Measurements from ENCODE around the gene CBR3.
"Not testable (repeated sequence)": the region's sequence is repeated elsewhere in the genome, so short reads cannot be mapped to it uniquely, and the experiment has no call there.

Gene CBR3

DNA sequence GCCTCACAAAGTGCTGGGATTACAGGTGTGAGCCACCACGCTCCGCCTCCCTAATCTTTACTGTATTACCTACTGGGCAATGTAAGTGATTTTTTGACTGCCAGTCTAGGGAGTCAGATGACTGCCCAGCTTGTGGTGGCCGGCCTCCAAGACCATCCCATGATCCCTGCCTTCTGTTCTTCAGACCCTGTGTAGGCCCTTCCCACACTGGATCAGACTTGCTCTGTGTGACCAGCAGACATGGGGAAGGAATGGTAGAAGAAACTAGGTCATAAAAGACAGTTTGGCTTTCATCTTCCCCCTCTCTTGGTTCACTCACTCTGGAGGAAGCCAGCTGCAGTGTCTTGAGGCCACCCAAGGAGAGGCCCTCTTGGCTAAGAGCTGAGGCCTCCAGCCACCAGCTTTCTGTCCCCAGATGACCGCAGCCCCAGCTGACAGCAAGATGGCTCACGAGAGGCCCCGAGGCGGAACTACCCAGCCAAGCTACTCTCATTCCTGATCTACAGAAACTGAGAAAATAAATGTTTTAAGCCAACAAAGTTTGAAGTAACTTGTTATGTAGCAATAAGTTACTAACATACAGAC lies 14.5 kb upstream of the CBR3 start:
- no peak for DNase-seq

DNA sequence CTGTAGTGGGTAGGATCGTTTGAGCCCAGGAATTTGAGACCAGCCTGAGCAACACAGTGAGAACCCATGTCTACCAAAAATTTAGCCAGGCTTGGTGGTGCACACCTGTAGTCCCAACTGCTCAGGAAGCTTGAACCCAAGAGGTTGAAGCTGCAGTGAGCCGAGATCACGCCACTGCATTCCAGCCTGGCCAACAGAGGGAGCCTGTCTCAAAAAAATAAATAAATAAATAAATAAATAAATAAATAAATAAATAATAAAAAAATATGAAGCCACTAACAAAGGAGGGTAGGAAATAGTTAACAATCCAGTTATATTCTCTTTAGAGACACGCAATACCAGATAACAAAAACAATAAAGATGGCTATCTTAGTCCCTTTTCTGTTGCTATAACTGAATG lies 11.9 kb upstream of the CBR3 start:
- DNase-seq, result no peak

DNA sequence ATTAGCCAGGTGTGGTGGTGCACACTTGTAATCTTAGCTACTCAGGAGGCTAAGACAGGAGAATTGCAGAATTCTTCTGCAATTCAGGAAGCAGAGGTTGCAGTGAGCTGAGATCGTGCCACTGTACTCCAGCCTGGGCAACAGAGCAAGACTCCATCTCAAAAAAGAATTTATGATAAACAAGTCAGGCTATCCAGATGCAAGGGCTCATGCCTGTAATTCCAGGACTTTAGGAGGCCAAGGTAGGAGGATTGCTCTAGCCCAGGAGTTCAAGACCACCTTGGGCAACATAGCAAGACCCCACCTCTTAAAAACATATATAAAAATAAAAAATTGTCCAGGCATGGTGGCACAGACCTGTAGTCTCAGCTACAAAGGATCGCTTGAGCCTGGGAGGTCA lies 10.5 kb upstream of the CBR3 start:
- DNase-seq, result no peak

DNA sequence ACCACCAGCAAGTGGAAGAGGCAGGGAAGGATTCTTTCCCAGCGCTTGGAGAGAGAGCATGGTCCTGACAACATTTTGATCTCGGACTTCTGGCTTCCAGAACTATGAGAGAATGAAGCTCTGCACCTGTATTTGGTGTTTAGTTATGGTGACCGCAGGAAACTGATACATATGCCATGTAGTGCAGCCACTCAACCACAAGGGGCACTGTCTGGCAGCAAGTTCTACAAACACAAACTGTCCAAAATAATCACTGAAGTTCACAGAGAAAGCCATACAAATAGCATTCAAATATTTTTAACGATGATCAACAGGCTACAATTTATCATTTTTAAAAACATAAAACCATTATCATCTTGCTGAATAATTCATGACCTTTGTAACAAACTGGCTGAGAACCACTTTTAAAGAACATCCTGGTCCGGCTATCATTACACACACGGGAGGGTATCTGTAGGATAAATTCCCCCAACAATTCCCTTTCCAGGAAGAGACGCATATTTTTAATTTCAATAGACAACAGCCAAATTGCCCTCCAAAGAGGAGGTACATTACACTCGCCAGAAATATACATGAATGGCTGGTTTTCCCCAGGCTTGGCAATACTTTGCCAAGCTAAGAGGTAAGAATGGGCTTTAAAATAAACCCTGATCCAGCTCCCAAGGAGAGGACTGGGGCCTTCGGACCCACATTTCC lies 9.2 kb upstream of the CBR3 start:
- peak in 1 of 2 experiments; percentile 34 for DNase-seq

DNA sequence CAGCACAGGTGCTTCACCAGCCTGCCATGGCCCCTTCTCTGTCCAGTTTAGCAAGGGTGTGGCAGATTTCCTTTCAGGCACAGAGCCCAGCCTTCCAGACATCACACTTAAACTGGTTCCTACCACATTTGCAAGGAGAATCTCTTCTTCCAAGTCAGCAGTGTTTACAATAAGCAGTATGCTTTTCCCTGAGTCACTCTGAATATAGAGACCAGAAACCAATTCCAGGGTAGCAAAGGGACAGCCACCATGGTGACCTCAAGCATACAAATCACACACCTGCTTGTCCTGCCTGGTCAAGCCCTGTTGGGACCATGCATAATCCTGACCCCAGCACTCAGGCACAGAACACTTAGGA lies 8.7 kb upstream of the CBR3 start:
- DNase-seq, result no peak

DNA sequence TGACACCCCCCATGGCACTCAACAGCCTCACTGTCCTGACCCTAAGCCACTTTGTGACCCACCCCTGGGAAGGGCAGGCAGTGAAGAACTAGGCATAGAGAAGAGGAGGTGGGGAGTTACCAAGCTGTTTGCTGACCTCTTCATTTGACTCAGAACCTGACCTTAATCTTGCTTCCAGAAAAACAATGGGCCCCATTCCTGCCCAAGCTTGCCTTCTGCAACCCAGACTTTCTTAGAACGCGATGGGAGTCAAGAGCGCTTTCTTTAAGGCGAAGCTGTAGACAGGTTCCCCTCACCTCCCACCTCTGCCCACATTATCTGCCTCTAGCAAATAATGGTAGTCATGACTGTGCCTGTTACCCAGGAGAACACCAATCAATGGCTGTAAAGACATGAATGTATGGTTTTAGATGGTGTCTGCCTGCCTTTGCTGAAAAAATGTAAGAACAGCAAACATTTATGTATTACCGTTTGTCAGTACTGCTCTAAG lies 8.2 kb upstream of the CBR3 start:
- no peak for DNase-seq

DNA sequence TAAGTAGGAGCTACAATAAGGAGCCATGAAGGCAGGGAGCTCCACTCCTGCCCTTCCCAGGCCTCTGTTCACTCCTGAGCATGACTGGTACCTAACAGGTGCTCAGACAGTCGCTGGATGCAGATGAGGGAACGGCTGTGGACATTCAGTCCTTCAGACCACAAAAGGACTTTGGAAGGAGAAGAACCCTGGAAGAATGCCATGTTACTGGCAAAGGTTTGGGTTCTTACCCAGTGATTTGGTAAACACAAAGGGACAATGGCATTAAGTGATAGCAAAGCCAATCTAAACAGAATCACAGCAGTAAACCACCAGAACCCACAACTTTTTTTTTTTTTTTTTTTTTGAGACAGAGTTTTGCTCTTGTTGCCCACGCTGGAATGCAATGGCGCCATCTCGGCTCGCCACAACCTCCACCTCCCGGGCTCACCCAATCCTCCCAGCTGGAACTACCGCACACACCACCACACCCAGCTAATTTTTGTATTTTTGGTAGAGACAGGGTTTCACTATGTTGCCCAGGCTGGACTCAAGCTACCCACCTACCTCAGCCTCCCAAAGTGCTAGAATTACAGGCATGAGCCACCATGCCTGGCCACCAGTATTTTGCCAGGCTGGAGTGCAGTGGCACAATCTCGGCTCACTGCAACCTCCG lies 7.5 kb upstream of the CBR3 start:
- DNase-seq, result no peak

DNA sequence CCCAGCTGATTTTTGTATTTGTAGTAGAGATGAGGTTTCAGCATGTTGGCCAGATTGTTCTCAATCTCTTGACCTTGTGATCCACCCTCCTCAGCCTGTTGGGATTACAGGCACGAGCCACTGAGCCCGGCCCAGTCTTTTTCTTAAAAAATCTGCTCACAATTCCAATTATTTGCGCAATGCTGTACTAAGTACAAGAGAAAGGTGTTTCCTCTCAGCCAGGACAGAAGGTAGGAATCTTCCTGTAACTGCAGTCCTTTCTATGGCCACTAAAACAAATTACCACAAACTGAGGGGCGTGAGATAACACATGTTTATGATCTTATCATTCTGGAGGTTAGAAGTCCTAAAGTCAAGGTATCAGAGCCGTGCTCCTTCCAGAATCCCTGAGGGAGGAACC lies 6.9 kb upstream of the CBR3 start:
- DNase-seq, result no peak

DNA sequence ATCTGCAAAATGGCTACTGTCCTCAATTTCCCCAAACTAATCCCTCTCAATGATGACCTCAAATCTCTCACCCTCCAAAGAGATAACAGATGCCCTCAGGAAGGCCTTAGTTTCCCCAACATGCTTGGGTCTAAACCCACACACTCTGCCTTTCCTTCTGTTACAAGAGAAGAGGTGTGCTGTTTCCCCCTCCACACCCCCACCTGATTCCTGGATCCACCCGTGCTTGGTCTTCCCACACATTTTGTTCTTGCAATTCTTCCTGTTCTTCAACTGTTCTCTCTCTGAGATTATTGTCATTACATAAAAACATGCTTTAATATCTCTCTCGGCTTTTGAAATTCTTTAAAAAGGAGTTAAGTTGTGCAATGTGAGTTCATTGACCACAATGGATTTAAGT lies 5.7 kb upstream of the CBR3 start:
- DNase-seq, result no peak

DNA sequence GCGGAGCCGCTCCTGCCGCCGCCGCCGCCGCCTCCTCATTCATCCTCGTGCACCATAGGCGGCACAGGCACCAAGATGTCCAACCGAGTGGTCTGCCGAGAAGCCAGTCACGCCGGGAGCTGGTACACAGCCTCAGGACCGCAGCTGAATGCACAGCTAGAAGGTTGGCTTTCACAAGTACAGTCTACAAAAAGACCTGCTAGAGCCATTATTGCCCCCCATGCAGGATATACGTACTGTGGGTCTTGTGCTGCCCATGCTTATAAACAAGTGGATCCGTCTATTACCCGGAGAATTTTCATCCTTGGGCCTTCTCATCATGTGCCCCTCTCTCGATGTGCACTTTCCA lies 4.5 kb upstream of the CBR3 start:
- DNase-seq, result not testable (repeated sequence)

DNA sequence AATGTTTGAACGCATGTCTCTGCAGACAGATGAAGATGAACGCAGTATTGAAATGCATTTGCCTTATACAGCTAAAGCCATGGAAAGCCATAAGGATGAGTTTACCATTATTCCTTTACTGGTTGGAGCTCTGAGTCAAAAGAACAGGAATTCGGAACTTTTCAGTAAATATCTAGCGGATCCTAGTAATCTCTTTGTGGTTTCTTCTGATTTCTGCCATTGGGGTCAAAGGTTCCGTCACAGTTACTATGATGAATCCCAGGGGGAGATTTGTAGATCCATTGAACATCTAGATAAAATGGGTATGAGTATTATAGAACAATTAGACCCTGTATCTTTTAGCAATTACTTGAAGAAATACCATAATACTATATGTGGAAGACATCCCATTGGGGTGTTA lies 4.0 kb upstream of the CBR3 start:
- DNase-seq, result not testable (repeated sequence)

DNA sequence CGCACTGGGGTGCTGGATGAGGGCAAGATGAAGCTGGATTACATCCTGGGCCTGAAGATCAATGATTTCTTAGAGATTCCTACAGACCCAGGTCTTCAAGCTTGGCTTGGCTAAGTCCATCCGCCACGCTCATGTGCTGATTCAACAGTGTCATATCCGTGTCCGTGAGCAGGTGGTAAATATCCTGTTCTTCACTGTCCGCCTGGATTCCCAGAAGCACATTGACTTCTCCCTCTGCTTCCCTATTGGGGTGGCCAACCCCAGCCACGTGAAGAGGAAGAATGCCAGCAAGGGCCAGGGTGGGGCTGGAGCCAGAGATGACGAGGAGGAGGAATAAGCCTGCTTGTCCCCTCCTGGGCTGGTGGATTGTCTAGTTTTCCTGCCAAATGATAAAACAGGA lies 2.2 kb upstream of the CBR3 start:
- no peak for DNase-seq

DNA sequence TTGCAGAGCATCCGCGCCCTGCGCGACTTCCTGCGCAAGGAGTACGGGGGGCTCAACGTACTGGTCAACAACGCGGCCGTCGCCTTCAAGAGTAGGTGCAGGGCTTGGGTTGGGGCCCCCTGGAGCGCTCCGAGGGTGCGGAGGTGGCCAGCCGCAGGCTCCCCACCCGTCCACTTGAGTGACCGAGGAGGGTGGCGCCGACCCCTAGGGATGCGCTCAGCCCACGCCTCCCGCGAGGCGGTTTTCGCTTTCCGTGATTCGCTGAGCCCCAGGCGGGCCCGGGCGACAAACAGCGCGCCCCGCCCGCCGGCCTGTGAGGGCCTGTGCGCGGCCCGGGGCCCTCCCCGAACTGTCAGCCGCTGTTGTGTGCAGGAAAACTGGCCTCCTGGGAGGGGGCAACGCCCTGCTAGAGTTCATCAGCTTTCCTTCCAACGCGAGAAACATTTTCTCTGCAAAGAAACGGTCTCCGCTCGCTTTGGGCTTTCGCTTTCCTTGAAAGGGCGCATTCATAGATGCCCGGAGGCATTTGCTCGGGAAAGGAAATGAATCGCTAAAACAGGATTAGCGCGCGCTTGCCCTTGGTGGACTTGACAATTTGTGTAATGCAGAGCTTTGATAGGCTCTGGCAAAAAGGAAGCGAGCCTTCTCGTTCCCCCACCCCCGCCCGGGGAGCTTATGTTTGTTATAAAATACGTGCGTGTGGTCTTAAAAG lies 668 bp downstream of the CBR3 start:
- peak; percentile 24 to 25 for DNase-seq

DNA sequence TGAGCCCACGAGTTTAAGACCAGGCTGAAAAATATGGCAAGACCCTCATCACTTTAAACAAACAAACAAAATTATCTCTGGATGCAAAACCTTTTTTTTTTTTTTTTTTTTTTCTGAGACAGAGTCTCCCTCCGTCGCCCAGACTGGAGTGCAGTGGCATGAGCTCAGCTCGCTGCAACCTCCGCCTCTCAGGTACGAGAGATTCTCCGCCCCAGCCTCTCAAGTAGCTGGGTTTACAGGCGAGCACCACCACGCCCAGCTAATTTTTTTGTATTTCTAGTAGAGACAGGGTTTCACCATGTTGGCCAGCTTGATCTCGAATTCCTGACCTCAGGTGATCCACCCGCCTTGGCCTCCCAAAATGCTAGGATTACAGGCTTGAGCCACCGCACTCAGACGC lies 4.9 kb downstream of the CBR3 start:
- DNase-seq, result not testable (repeated sequence)

DNA sequence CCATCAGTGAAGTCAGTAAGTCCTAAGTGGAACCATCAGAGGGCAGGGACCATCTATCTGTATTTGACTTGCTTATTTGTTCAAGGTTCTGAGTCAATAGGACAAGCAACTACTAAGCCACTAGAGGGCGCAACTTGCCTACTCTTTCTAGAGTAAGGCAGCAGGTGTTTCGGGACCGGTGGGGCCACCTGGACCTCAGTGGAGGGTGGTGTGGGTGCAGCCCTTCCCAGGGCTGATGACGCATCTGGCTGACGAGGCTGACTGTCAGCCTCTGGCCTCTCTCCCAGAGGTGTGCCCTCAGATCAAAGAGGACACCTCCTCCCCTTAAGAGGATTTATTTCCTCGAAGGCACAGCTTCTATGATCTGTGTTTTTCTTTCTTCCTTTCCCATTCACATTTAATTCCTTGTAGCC lies 6.6 kb downstream of the CBR3 start:
- peak; percentile 84 to 88 for DNase-seq

DNA sequence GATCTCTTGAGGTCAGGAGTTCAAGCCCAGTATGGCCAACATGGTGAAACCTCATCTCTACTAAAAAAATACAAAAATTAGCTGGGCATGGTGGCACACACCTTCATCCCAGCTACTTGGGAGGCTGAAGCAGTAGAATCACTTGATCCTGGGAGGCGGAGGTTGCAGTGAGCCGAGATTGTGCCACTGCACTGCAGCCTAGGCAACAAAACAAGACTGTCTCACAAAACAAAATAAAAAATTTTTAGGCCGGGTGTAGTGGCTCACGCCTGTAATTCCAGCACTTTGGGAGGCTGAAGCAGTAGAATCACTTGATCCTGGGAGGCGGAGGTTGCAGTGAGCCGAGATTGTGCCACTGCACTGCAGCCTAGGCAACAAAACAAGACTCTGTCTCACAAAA lies 9.4 kb downstream of the CBR3 start:
- DNase-seq, result not testable (repeated sequence)

DNA sequence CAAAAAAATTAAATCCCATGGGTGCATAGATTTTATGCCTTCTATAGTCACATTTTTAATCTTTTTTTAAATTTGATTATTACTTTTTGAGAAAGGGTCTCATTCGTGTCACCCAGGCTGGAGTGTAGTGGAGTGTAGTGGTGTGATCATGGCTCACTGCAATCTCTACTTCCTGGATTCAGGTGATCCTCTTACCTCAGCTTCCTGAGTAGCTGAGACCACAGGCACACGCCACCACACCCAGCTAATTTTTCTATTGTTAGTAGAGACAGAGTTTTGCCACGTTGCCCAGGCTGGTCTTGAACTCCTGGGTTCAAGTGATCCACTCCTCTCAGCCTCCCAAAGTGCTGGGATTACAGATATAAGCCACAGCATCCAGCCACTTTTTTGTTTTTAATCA lies 10.4 kb downstream of the CBR3 start:
- DNase-seq, result no peak

DNA sequence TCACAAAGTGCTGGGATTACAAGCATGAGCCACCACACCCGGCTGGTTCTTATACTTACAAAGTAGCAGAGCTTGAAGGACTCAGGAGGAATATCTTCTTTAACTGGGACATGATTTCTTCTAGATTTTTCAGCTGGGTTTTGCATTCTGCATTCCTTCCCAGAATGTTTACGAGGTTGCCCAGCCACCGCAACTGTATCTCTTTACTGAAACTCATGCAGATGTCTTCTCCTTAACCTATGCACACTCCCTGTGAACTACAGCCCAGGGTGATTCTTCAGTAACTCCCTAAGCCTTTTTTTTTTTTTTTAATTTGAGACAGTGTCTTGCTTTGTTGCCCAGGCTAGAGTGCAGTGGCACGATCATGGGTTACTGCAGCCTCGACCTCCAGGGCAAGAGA lies 13.0 kb downstream of the CBR3 start:
- DNase-seq, result no peak

DNA sequence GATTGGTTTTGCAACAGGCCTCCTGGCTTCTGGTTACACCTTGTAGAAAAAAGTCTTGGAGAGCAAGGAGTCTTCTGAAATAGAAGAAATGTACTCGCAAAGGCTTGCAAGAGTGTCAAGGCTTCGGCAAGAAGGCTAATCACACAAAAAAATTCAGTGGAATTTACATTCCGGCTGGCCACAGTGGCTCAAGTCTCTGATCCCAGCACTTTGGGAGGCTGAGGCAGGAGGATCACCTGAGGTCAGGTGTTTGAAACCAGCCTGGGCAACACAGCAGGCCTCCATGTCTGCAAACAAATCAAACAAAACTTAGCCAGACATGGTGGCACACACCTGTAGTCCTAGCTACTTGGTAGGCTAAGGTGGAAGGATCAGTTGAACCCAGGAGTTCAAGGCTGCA lies 14.0 kb downstream of the CBR3 start:
- DNase-seq, result no peak

DNA sequence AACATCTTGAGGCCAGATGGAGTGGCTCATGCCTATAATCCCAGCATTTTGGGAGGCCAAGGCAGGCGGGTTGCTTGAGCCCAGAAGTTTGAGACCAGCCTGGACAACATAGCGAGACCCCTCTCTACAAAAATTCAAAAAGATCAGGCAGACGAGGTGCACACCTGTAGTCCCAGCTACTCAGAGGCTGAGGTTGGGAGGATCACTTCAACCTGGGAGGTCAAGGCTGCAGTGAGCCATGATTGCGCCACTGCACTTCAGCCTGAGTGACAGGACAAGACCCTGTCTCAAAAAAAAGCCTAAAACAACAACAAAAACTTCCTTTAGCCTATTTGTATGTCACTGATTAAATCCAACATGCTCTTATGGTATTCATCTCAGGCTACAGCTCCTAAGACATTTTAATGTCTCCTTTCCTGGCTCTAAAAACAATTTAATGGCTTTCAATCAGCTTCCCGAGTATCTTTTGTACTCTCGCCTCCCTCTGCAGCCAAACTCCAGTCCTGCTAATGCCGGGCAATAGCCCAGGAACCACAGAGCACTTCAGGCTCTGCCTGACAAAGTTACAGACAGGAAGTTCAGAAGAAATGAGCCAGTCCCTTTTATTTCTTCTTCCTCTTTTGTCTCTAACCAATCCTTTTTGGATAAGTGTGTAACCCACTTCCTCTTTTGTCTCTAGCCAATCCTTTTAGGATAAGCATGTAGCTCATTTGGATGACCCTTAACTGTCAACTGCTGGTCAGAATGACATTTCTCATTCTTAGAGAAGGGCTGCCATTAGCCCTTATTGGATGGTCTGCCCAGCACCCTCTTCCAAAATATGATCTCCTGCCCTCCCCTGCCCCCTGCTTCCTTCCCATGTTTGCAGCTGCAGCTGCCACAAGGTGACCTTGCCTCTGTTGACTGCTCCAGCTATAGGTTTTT lies 15.2 kb downstream of the CBR3 start:
- DNase-seq, result no peak

DNA sequence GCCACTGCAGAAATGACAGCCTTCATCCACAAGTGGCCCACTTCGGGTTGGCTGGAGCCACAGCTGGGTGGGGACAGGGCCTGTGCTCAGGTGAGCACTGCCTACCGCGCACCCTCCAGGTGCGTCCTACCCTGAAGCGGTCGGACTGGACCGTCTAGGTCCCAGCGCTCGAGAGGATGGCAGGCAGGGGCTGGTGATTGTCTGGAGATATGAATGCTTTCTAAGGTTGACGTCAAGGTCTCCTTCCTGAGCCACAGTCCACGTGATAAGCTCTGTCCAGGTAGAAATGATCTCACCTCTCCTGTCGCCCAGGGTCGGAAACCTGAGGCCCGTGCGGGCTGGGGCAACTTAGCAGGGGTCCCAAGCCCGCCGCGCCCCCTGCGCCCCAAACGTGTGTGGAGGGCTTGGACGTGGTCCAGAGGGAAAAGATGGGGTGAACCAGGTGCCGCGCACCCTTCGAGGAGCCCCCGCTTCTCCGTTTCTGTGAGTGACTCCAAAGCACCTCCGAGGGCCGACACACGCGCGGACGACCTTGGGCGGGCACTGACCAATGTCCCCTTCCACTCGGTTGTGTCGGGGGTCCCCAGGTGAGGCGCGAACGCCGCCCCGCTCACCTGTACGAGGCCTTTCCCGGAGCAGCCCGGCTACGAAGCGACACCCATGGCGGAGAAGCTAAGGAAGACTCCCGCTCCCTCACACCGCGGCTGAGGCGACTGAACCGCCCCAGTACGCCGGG lies 20.9 kb downstream of the CBR3 start:
- DNase-seq, result no peak

DNA sequence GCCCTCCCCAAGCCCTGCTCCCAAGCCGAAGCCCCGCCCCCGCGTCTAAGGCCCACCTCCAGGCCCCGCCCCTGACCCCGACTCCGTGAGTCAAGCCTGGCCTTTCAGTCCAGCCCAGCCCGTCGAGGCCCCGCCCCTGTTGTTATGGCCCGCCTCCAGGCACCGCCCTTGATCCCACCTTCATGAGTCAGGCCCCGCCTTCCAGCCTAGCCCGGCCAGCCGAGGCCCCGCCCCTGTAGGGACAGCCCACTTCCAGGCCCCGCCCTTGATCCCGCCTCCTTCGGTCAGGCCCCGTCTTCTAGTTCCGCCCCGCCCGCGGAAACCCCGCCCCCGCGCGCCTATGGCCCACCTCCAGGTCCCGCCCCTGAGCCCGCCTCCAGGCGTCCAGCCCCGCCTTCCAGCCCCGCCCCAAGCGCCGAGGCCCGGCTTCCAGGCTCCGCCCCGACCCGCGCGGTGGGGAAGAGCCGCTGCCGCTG lies 21.5 kb downstream of the CBR3 start:
- DNase-seq, result peak; percentile 94 to 97
